ENCODE data around the gene ENHO. TPM values are rescaled to one million over a fixed set of nuclear protein-coding genes. Genes with fewer than 3 reads are reported as not detected.
A peak's percentile ranks its signal among the peaks of the same experiment; 100 is the strongest.

Gene ENHO
- total RNA-seq, 1 donor from 2014 or later: 1.6 TPM

DNA sequence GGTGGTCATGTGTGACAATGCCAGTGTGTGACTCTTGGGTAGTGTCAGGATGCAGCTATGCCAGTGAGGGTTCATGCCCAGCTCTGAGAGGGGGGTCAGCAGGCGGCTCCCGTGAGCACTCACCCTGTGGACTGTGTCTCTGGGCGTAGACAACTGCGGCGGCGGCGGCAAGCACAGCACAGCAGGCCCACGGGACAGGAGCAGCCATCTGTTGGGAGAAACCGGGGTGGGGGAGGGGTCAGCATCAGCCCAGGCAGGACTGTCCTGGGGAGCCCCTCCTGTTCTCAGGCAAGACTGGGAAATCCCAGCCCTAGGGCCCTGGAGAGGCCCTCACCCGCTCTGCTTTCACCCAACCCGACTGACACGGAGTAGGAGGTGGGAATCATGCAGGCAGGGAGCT, 46.0 kb upstream of the ENHO start:
- H3K36me3 Mint-ChIP-seq (ENCODE audit: low read depth): no peaks in the 10 kb centered on the region
- no peaks in the 10 kb centered on the region for H3K9me3 Mint-ChIP-seq (ENCODE audit: low read depth)
- peaks cover 26% of the 10 kb centered on the region for H3K27me3 Mint-ChIP-seq (ENCODE audit: low read depth)
- H3K27ac Mint-ChIP-seq (ENCODE audit: unreplicated experiment): no peak overlapping the region
- TF ChIP-seq, protein P1, sequence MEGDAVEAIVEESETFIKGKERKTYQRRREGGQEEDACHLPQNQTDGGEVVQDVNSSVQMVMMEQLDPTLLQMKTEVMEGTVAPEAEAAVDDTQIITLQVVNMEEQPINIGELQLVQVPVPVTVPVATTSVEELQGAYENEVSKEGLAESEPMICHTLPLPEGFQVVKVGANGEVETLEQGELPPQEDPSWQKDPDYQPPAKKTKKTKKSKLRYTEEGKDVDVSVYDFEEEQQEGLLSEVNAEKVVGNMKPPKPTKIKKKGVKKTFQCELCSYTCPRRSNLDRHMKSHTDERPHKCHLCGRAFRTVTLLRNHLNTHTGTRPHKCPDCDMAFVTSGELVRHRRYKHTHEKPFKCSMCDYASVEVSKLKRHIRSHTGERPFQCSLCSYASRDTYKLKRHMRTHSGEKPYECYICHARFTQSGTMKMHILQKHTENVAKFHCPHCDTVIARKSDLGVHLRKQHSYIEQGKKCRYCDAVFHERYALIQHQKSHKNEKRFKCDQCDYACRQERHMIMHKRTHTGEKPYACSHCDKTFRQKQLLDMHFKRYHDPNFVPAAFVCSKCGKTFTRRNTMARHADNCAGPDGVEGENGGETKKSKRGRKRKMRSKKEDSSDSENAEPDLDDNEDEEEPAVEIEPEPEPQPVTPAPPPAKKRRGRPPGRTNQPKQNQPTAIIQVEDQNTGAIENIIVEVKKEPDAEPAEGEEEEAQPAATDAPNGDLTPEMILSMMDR (IDR thresholded peaks at IDR 0.05): no peak
- H3K4me3 Mint-ChIP-seq (ENCODE audit: unreplicated experiment): no peak overlapping the region
- DNase-seq (ENCODE audit: low spot score): no peak
- no peaks in the 10 kb centered on the region for H3K4me1 Mint-ChIP-seq (ENCODE audit: low read depth)

DNA sequence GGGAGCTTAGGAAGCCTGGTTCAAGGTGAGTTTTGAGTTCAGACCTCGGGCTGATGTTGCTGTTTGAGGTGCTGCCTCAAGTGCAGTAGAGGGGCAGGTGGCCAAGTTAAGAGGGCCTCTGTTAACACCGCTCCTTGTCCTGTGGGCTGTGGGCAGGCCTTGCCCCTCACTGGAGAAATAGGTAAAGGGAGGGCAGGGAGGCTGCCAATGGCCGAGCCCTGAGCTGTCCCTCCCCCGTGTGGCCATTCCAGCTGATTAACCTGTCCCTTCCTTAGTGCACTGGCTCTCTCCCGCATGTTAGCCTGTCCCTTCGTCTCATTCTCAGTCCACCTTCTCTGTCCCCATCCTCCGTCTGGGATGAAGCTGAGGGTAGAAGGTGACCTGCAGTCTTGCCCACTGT, 45.3 kb upstream of the ENHO start:
- DNase-seq (ENCODE audit: low spot score): no peak
- Mint-ChIP-seq H3K4me1 (ENCODE audit: low read depth) (no peaks in the 10 kb centered on the region), H3K9me3 (ENCODE audit: low read depth) (no peaks in the 10 kb centered on the region), H3K27ac (ENCODE audit: unreplicated experiment) (no peak overlapping the region), H3K36me3 (ENCODE audit: low read depth) (peaks cover 2% of the 10 kb centered on the region), H3K4me3 (ENCODE audit: unreplicated experiment) (no peak overlapping the region), H3K27me3 (ENCODE audit: low read depth) (peaks cover 31% of the 10 kb centered on the region)
- TF ChIP-seq, protein P1 (IDR thresholded peaks at IDR 0.05): no peak

DNA sequence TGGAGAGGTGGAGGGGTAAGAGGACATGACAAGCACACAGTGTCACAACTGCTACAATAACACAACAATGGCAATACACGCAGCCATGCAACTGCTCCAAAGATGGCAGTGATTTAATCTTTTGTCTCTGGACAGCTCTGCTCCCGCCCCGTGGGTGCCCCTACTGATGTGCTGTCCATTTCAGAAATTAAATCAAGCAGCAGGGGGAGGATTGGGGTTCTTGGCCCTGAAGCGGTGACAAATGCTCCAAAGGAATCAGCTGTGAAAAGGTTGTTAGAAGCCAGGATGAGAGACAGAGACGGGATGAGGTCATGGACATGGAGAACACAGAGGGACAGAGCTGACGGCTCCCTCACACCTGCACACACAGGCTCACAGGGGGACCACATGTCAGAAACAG, 44.2 kb upstream of the ENHO start:
- Mint-ChIP-seq H3K4me1 (ENCODE audit: low read depth) (no peaks in the 10 kb centered on the region), H3K9me3 (ENCODE audit: low read depth) (peaks cover 3% of the 10 kb centered on the region), H3K4me3 (ENCODE audit: unreplicated experiment) (no peak overlapping the region), H3K27ac (ENCODE audit: unreplicated experiment) (no peak overlapping the region), H3K27me3 (ENCODE audit: low read depth) (peaks cover 34% of the 10 kb centered on the region), H3K36me3 (ENCODE audit: low read depth) (peaks cover 5% of the 10 kb centered on the region)
- DNase-seq (ENCODE audit: low spot score): peak; percentile 36
- TF ChIP-seq, protein P1 (IDR thresholded peaks at IDR 0.05): no peak

DNA sequence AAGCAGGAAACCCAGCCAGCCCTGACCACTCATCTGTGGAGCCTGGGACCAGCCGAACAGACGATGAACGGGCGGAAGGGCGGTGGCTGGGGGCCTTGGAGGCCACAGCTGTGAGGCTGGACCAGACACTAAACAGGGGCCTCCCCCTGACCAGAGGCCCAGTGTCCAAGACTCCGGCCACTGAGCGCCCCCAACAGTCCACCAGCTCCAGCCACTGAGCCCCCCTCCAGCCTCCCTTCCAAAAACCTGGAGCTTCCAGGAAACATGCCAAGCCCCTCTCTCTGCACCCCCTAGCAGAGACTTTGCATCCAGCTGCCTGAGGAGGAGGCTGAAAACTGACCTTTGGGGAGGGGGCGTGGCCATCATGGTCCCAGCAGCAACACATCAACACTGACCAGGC, 43.5 kb upstream of the ENHO start:
- Mint-ChIP-seq H3K4me3 (ENCODE audit: unreplicated experiment) (no peak overlapping the region), H3K9me3 (ENCODE audit: low read depth) (peaks cover 3% of the 10 kb centered on the region), H3K27me3 (ENCODE audit: low read depth) (peaks cover 34% of the 10 kb centered on the region), H3K27ac (ENCODE audit: unreplicated experiment) (no peak overlapping the region), H3K36me3 (ENCODE audit: low read depth) (peaks cover 5% of the 10 kb centered on the region), H3K4me1 (ENCODE audit: low read depth) (peaks cover under 1% of the 10 kb centered on the region)
- no peak for DNase-seq (ENCODE audit: low spot score)
- TF ChIP-seq, protein P1 (IDR thresholded peaks at IDR 0.05): no peak

- TF ChIP-seq, protein P1 (IDR thresholded peaks at IDR 0.05): no peak
- H3K9me3 Mint-ChIP-seq (ENCODE audit: low read depth): peaks cover 3% of the 10 kb centered on the region
- peaks cover 5% of the 10 kb centered on the region for H3K36me3 Mint-ChIP-seq (ENCODE audit: low read depth)
- H3K27ac Mint-ChIP-seq (ENCODE audit: unreplicated experiment): no peak overlapping the region
- H3K27me3 Mint-ChIP-seq (ENCODE audit: low read depth): peaks cover 34% of the 10 kb centered on the region
- peaks cover 4% of the 10 kb centered on the region for H3K4me1 Mint-ChIP-seq (ENCODE audit: low read depth)
- H3K4me3 Mint-ChIP-seq (ENCODE audit: unreplicated experiment): no peak overlapping the region
- DNase-seq (ENCODE audit: low spot score): peak; percentile 72
Measured at GRCh38 chr9:34565856-34566255, 43.1 kb upstream of the ENHO start.
